A204.1 (cell line): ENCODE results near the gene ABCA5.
"Not testable (repeated sequence)": the region's sequence is repeated elsewhere in the genome, so short reads cannot be mapped to it uniquely, and the experiment has no call there.

Experiments
- FAIRE-seq: peaks from 2 replicates; lab custom pipeline; 2012; peaks lifted over from hg19 to GRCh38; lab: Jason Lieb, UNC

Gene ABCA5

GRCh38 chr17:69198238-69198637 lies 128.7 kb downstream of the ABCA5 start:
- no peak for FAIRE-seq

- FAIRE-seq: not testable (repeated sequence)
These were observed 130.8 kb downstream of the ABCA5 start for GRCh38 chr17:69196105-69196653.
